Smooth muscle cell (in vitro differentiated cells): ENCODE results near the gene CAPN5. TPM values are rescaled to one million over a fixed set of nuclear protein-coding genes. Genes with fewer than 3 reads are reported as not detected.
A peak's percentile ranks its signal among the peaks of the same experiment; 100 is the strongest.

Experiments
- DNase-seq: peaks from one replicate; lab custom pipeline; 2025; ENCODE audit not compliant: unreplicated experiment; lab: John Stamatoyannopoulos, UW
- H2AFZ ChIP-seq: fragments of 200-600 bp; sonication (generic); 2 replicates; pipeline ENCODE4 v1.6.0; 2016; ENCODE audit warnings: antibody characterized with exemption, low read depth, mild to moderate bottlenecking
- H3F3A ChIP-seq: fragments of 200-600 bp; sonication (generic); 2 replicates; pipeline ENCODE4 v1.6.0; 2017; ENCODE audit warnings: antibody characterized with exemption, low read depth
- H3K27ac ChIP-seq: fragments of 200-600 bp; sonication (generic); 2 replicates; pipeline ENCODE4 v1.5.1; 2016; ENCODE audit warnings: low read depth, mild to moderate bottlenecking
- H3K27me3 ChIP-seq: fragments of 200-600 bp; sonication (generic); 2 replicates; pipeline ENCODE4 v1.6.1; 2016; ENCODE audit warnings: low read depth, mild to moderate bottlenecking
- H3K36me3 ChIP-seq: fragments of 200-600 bp; sonication (generic); 2 replicates; pipeline ENCODE4 v1.5.1; 2016; ENCODE audit warnings: low read depth
- H3K4me1 ChIP-seq: fragments of 200-600 bp; sonication (generic); 2 replicates; pipeline ENCODE4 v1.5.1; 2016; ENCODE audit warnings: low read depth
- H3K4me2 ChIP-seq: fragments of 200-600 bp; sonication (generic); 2 replicates; pipeline ENCODE4 v1.6.0; 2016; ENCODE audit warnings: mild to moderate bottlenecking
- H3K4me3 ChIP-seq: fragments of 200-600 bp; sonication (generic); 2 replicates; pipeline ENCODE4 v1.5.1; 2016; ENCODE audit warnings: mild to moderate bottlenecking
- H3K79me2 ChIP-seq: fragments of 200-600 bp; sonication (generic); 2 replicates; pipeline ENCODE4 v1.6.0; 2016; ENCODE audit warnings: low read depth, mild to moderate bottlenecking
- H3K9ac ChIP-seq: fragments of 200-600 bp; sonication (generic); 2 replicates; pipeline ENCODE4 v1.6.0; 2016; ENCODE audit warnings: low read depth
- H3K9me3 ChIP-seq: fragments of 200-600 bp; sonication (generic); replicated peaks from 2 replicates; pipeline ENCODE4 v1.5.1; 2016; ENCODE audit warnings: low read depth
- H4K20me1 ChIP-seq: fragments of 200-600 bp; sonication (generic); 2 replicates; pipeline ENCODE4 v1.6.0; 2016; ENCODE audit warnings: low read depth
- WGBS: methylation state at CpG from one replicate; pipeline ENCODE4 v1.1.7; 2016; ENCODE audit warnings: low lambda C conversion rate; 5-methylcytosine and 5-hydroxymethylcytosine counted together
- polyA plus RNA-seq: library from polyadenylated mRNA; unstranded; fragments of >200 nt; fragmentation: Nextera tagmentation; extraction: Ambion mirVana; gene quantifications from 2 replicates; pipeline ENCODE4 v1.2.1, GENCODE V29; 2016
- total RNA-seq: library from RNA; depleted of rRNA; stranded (reverse); fragments of >200 nt; gene quantifications from 2 replicates; pipeline ENCODE4 v1.2.3, GENCODE V29; 2014
- TF ChIP-seq, protein P1 (sequence below): fragments of 200-600 bp; sonication (generic); IDR thresholded peaks from 2 replicates; pipeline ENCODE4 v1.5.1; 2017; ENCODE audit warnings: borderline replicate concordance, mild to moderate bottlenecking, antibody characterized with exemption; ENCODE audit not compliant: insufficient read depth, poor library complexity, severe bottlenecking

CAPN5 gene
- total and polyA plus RNA-seq, 2 experiments from 2014 or later = 15.5 to 23.1 TPM

DNA sequence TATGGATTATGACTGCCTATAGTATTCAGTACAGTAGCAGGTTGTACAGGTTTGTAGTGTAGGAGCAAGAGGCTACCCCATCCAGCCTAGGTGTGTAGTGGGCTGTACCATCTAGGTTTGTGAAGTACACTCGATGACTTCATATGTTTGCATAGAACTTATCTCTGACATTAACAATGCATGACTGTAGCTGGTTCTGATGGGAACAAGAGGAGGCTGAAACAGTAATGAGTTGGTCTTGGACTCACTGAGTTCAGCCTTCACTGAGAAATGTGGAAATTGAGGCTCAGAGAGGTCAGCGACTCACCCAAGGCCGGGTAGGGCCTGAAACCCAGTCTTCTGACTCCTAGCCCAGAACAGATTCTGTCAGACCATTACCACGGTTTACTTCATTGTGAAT is 74.3 kb downstream of the CAPN5 start:
- Histone ChIP-seq H3K4me2 (peak overlapping the region; percentile 26), H3K4me1 (peaks cover 9% of the 10 kb centered on the region), H3K79me2 (no peaks in the 10 kb centered on the region), H3K36me3 (no peaks in the 10 kb centered on the region), H2AFZ (no peak overlapping the region), H3K4me3 (no peak overlapping the region), H4K20me1 (no peaks in the 10 kb centered on the region), H3K27ac (no peak overlapping the region), H3K9ac (no peak overlapping the region), H3F3A (no peaks in the 10 kb centered on the region), H3K27me3 (no peaks in the 10 kb centered on the region), H3K9me3 (no peaks in the 10 kb centered on the region)
- TF ChIP-seq, protein P1, sequence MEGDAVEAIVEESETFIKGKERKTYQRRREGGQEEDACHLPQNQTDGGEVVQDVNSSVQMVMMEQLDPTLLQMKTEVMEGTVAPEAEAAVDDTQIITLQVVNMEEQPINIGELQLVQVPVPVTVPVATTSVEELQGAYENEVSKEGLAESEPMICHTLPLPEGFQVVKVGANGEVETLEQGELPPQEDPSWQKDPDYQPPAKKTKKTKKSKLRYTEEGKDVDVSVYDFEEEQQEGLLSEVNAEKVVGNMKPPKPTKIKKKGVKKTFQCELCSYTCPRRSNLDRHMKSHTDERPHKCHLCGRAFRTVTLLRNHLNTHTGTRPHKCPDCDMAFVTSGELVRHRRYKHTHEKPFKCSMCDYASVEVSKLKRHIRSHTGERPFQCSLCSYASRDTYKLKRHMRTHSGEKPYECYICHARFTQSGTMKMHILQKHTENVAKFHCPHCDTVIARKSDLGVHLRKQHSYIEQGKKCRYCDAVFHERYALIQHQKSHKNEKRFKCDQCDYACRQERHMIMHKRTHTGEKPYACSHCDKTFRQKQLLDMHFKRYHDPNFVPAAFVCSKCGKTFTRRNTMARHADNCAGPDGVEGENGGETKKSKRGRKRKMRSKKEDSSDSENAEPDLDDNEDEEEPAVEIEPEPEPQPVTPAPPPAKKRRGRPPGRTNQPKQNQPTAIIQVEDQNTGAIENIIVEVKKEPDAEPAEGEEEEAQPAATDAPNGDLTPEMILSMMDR = no peak
- no peak for DNase-seq
- WGBS = 80% methylated on average over 4 of the region's 4 CpGs

DNA sequence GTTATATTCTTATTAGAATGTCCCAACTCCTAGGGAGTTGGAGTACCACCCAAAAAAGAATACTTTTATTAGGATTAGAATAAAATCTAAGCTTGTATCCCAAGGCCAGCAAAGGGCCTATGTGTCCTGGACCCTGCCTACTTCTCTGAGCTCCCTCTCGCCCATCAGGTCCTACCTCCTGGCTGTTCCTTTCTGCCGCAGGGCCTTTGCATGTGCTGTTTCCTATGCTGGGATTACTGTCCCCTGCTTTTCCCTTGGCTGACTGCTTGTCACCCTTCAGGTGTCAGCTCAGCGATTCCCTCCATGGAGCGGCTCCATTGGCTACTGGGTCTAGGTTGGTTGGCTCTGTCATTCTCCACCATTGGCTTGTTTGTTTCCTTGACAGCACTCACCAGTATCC is 74.7 kb downstream of the CAPN5 start:
- no peaks in the 10 kb centered on the region for H3K36me3 ChIP-seq
- H3K4me3 ChIP-seq = no peak overlapping the region
- 99% methylated on average over 4 of the region's 4 CpGs for WGBS
- no peaks in the 10 kb centered on the region for H3K79me2 ChIP-seq
- TF ChIP-seq, protein P1 = no peak
- no peaks in the 10 kb centered on the region for H3K9me3 ChIP-seq
- DNase-seq = no peak
- no peak overlapping the region for H3K4me2 ChIP-seq
- no peaks in the 10 kb centered on the region for H3F3A ChIP-seq
- H3K27me3 ChIP-seq = no peaks in the 10 kb centered on the region
- H3K27ac ChIP-seq = no peak overlapping the region
- no peaks in the 10 kb centered on the region for H4K20me1 ChIP-seq
- H3K9ac ChIP-seq = no peak overlapping the region
- peaks cover 9% of the 10 kb centered on the region for H3K4me1 ChIP-seq
- no peak overlapping the region for H2AFZ ChIP-seq

DNA sequence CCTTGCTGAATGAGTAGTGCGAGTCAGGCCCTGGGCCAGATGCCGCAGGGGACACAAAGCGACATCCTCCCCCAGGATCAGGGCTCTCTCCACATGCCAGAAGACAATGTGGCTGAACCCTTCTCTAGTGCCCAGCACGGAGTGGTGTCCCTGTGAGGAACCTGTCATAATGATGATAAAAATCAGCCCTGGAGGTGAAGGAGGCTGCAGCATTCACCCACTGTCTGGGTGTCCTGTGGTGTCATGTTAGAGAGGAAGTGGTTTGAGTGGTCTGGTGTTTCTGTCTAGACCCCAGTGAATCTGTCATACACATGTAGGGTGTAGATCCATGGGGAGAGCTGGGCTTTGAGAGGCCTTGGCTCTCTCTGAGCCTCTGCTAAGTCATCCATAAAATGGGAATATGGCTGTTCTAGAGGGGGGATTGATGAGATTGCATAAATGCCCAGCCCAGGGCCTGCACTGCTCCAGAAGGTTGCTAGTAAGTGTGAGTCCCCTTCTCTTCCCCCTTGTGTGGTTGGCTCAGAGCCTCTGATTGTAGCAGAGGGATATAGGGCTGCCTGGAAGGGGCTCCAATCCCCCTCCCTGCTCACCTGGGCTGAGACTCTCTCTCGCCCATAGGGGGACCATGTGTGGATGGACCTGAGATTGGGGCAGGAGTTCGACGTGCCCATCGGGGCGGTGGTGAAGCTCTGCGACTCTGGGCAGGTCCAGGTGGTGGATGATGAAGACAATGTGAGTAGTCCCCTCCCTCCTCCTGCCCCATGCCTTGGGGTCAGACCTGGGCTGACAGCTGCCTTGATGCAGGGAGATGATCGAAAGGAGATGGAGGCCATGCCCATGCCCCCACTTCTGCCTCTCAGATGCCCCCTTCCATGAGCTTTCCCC is 75.6 kb downstream of the CAPN5 start:
- Histone ChIP-seq H3K4me1 (peaks cover 9% of the 10 kb centered on the region), H3K9me3 (no peaks in the 10 kb centered on the region), H3K79me2 (no peaks in the 10 kb centered on the region), H3K4me2 (no peak overlapping the region), H3K4me3 (no peak overlapping the region), H3K27me3 (no peaks in the 10 kb centered on the region), H3F3A (no peaks in the 10 kb centered on the region), H3K9ac (no peak overlapping the region), H2AFZ (no peak overlapping the region), H3K27ac (no peak overlapping the region), H3K36me3 (no peaks in the 10 kb centered on the region), H4K20me1 (no peaks in the 10 kb centered on the region)
- no peak for DNase-seq
- TF ChIP-seq, protein P1 = no peak
- 90% methylated on average over 11 of the region's 11 CpGs for WGBS
